Fibroblast of mammary gland (primary cell): ENCODE data around the gene MDP1.

Source experiments
- DNase-seq: peaks from one replicate; pipeline ENCODE4 v3.0.0-alpha.2; 2010; ENCODE audit warnings: low read depth
- H3K4me3 ChIP-seq: 2 replicates; pipeline ENCODE4 v1.5.1; 2011; ENCODE audit warnings: low read depth, mild to moderate bottlenecking, low read length, moderate library complexity; ENCODE audit not compliant: control insufficient read depth
- TF ChIP-seq, protein P1 (sequence below): conservative IDR thresholded peaks from 2 replicates; pipeline ENCODE4 v1.5.1; 2011; ENCODE audit warnings: low read depth, low read length, inconsistent platforms; ENCODE audit not compliant: control insufficient read depth, insufficient read depth

MDP1 gene

DNA sequence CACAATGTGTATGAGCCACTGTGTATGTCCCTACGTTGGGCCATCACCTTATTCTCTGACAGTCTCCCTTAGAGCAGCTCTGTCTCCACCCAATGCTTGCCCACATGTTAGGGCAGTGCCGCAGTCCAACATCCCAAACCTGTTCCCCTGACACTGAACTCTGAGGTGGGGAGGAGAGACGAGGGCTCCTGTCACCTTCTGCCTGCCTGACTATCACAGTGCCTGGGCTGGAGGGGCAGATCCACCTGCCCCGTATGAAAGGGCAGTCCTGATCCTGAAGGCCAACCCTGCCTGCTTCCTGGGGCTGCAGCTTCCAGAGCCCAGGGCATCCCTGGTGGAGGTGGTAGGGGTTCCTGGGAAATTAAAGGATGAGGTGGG lies 44.9 kb upstream of the MDP1 start:
- H3K4me3 ChIP-seq = no peak overlapping the region
- no peak for DNase-seq
- TF ChIP-seq, protein P1, sequence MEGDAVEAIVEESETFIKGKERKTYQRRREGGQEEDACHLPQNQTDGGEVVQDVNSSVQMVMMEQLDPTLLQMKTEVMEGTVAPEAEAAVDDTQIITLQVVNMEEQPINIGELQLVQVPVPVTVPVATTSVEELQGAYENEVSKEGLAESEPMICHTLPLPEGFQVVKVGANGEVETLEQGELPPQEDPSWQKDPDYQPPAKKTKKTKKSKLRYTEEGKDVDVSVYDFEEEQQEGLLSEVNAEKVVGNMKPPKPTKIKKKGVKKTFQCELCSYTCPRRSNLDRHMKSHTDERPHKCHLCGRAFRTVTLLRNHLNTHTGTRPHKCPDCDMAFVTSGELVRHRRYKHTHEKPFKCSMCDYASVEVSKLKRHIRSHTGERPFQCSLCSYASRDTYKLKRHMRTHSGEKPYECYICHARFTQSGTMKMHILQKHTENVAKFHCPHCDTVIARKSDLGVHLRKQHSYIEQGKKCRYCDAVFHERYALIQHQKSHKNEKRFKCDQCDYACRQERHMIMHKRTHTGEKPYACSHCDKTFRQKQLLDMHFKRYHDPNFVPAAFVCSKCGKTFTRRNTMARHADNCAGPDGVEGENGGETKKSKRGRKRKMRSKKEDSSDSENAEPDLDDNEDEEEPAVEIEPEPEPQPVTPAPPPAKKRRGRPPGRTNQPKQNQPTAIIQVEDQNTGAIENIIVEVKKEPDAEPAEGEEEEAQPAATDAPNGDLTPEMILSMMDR = no peak

DNA sequence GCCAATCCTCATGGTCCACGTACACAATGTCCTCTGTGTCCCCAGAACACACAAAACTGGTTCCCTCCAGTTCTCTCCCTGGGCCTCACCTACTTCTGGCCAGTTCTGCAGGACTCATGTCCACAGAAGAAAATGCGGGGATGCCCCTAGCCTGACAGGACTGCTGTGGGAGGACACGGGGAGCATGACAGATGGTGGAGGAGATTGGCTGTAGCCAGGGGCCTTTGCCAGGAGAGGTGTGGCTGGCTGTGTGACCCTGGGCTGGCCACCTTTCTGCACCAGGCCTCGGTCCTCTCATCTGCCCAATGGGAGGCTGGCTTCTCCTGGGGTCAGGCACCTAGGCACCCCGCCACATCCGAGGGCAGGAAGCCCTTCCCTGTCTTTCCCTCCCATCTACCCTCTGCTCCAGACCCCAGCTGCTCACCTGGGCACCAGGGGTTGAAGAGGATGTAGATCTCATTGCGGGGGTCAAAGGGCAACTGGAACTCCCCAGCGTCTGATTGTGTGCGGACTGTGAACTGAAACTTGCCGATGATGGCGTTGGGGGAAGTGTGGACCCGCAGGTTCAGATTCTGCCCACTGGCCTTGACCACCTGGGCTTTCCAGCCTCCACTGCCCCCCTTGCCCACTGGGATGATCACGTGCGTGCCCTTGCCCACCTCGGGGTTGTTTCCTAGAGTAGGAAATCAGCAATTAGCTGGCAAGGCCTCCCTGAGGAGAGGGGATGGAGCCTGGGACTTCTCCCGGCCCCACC lies 44.3 kb upstream of the MDP1 start:
- no peak overlapping the region for H3K4me3 ChIP-seq
- TF ChIP-seq, protein P1 = no peak
- DNase-seq = no peak

DNA sequence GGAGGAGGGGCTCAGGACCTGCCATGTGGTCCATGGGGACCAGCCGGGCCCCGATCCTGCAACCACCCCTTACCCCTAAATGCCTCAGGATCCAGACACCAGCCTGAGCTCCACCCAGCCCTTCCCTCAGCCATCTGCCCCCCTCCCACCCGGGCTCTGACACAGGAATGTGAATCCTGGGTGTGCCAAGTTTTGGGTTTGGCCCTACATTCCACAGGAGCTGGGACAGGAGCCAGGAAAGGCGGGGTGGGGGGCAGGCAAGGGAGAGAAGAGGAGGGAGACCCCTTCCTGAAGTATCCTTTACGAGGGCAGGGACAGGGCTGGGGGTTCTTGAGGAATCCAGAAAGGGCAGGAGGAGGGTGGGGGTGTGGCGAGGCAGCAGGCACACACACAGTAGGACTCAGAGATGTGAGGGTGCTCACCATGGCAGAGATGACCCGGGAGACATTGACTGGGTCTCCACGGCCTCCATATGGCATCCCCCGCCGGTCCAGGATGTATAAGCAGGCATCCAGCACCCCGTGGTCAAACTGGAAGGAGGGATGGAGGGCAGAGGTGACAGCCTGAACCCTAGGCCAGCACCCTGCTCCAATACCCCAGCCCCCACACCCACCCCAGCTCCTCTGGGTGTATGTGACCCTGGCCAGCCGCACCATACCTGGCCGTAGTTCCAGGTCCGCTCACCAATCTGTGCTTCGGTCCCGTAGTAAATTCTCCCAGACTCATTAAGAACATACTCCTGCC lies 43.6 kb upstream of the MDP1 start:
- TF ChIP-seq, protein P1 = no peak
- no peak for DNase-seq
- no peak overlapping the region for H3K4me3 ChIP-seq

DNA sequence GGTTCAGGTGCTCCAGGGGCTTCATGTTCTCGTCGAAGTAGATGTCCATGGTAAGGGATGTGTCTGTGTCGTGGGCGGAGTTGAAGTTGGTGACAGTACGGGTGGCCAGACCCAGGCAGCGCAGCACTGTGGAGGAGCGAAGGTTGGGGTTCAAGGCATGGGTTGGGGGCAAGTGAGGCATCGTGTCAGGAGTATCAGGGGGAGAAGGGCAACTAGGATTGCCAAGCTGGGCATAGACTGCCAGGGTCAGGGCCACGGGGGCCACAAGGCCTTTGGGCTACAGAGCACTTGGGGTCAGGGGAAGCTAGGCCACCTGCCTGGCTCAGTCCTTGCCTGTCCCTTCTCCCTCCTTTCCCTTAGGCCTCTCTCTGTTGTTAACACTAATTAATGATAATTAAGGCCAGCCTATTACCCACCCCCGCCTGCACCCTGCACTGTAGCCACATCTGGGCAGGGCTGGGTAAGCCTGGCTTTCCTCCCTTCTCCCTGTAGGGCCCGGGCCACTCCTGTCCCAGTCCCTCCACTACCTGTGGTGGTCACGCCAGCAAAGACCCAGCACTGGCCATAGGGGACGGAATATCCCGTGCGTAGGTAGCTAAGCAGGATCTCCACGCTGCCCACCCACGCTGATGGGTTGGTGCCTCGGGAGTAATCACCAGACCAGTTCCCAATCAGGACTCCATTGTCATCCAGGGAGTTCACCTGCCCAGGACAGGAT lies 42.8 kb upstream of the MDP1 start:
- TF ChIP-seq, protein P1 = no peak
- no peak overlapping the region for H3K4me3 ChIP-seq
- no peak for DNase-seq

DNA sequence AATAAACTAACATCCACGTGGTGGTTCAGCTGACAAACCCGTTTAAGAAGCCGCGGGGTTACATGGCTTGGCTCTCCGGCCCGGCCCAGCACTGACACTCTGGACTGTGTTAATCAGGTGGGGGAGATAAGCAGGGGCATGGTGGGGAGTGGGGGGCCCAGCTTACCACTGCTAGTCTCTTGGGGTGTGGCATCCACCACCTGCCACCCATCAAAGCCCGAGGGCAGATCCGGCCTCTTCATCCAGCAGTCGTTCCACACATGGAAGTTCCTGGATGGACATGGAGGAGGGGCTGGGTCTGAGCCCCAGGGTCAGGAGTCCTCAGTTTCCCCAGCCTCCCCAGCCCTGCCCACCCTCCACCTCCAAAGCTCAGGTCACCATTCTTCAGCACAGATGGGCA lies 42.3 kb upstream of the MDP1 start:
- H3K4me3 ChIP-seq = no peak overlapping the region
- TF ChIP-seq, protein P1 = no peak
- no peak for DNase-seq

DNA sequence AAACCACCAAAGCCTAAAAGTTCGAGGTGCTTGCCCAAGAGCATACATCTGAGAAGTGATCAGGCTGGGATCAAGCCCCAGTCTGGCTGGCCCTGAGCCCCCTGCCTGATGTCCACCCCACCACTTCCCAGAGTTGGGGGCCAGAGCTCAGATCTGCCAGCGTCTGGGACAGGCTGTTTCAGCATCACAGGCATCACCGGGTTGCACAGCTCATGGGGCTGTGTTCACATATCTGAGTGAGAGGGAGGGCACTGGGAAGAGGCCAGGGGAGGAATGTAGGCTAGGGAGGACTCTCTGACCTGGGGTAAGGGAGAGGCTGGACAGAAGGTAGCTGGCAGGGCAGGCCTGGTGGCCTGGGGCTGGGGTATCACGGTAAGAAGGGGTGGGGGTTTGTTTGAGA lies 41.1 kb upstream of the MDP1 start:
- DNase-seq = no peak
- TF ChIP-seq, protein P1 = no peak
- H3K4me3 ChIP-seq = no peak overlapping the region
